Thyroid gland (tissue), 4 donors: Measurements from ENCODE around the gene AFF4. TPM values are rescaled to one million over a fixed set of nuclear protein-coding genes. Genes with fewer than 3 reads are reported as not detected.

Experiments
- DNase-seq, 2 donors: peaks; one replicate each; pipeline ENCODE4 v3.0.0-alpha.2; 2019
- H3K27ac ChIP-seq, 3 donors: fragments of 200-600 bp; sonication (generic); 1 replicate in 2 of 3; 2 replicates in 1 of 3; pipeline ENCODE4 v1.5.1; 2016 to 2019; ENCODE audit warnings: mild to moderate bottlenecking in 1 of 3, moderate library complexity in 1 of 3
- H3K27me3 ChIP-seq: fragments of 200-600 bp; sonication (generic); one replicate; pipeline ENCODE4 v1.5.1; 2019
- H3K36me3 ChIP-seq, 2 donors: fragments of 200-600 bp; sonication (generic); one replicate each; pipeline ENCODE4 v1.5.1; 2016 to 2019
- H3K4me1 ChIP-seq, 2 donors: fragments of 200-600 bp; sonication (generic); one replicate each; pipeline ENCODE4 v1.5.1; 2017 to 2019
- H3K4me3 ChIP-seq, 3 donors: fragments of 200-600 bp; sonication (generic); replicated peaks in 1 of 3; 1 replicate in 2 of 3; 2 replicates in 1 of 3; pipeline ENCODE4 v1.5.1; 2016; ENCODE audit warnings: mild to moderate bottlenecking in 1 of 3
- H3K9me3 ChIP-seq: fragments of 200-600 bp; sonication (generic); one replicate; pipeline ENCODE4 v1.5.1; 2017
- POLR2A ChIP-seq, 2 donors: fragments of 450-650 bp; IDR thresholded peaks; one replicate each; pipeline ENCODE4 v1.6.1; 2017; ENCODE audit warnings: antibody characterized with exemption in 2 of 2, mild to moderate bottlenecking in 2 of 2, moderate library complexity in 1 of 2
- WGBS, 2 donors: methylation state at CpG; one replicate each; pipeline ENCODE4 v1.1.5; 2017; 5-methylcytosine and 5-hydroxymethylcytosine counted together
- intact Hi-C: fragments of 100-400 bp; cut with DNase I; formaldehyde crosslinking; loops from one replicate; pipeline ENCODE4 v1.15.1; 2023
- small RNA-seq: library from RNA; depleted of rRNA; stranded (forward); fragments of <200 nt; gene quantifications from one replicate; pipeline ENCODE3, GENCODE V24; 2016
- total RNA-seq, 4 donors: library from RNA; depleted of rRNA; stranded (reverse); fragments of >200 nt; gene quantifications; one replicate each; pipeline ENCODE4 v1.2.3, GENCODE V29; 2016
- TF ChIP-seq, protein P1 (sequence below), 6 experiments: fragments of 200-600 bp in 3 of 6; fragments of 450-650 bp in 3 of 6; sonication (generic) in 3 of 6; IDR thresholded peaks; one replicate each; pipeline ENCODE4 v1.5.1; 2016 to 2019; ENCODE audit warnings: antibody characterized with exemption in 6 of 6, mild to moderate bottlenecking in 2 of 6, inconsistent platforms in 1 of 6, moderate library complexity in 1 of 6

AFF4 gene
- total RNA-seq, 4 donors from 2014 or later: 81.7 to 150 (median 95.7) TPM

DNA sequence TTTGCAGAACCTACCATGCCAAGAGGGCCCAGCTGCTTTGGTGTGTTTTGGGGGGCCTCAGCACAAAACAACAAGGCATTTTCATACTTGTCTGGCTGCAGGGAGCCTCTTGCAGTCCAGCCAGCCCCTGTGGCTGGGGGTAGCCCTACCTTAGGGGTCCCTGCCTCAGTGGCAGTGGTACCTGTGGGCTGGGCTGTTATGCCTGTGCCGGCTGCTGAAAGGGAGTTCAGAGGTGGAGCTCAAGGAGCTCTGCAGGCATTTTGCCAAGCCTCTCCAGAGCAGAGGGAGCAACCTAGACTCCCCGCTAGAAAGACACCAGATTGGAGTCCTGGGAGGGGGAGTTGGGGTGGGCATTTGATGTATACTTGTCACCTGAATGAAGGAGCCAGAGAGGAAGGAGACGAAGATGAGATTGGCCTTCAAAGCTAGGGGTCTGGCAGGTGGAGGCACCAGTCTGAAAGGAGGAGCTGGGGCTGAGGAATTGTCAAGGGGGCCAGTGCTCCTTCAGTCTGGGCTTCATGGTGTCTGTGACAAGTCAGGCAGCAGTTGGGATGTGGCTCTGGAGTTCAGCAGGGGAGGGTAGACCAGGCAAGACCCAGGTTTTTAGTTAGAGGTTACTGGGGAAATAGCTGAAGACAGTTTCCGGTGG, 134.5 kb downstream of the AFF4 start:
- no peak for TF ChIP-seq POLR2A (IDR thresholded peaks at IDR 0.05)
- TF ChIP-seq, protein P1, sequence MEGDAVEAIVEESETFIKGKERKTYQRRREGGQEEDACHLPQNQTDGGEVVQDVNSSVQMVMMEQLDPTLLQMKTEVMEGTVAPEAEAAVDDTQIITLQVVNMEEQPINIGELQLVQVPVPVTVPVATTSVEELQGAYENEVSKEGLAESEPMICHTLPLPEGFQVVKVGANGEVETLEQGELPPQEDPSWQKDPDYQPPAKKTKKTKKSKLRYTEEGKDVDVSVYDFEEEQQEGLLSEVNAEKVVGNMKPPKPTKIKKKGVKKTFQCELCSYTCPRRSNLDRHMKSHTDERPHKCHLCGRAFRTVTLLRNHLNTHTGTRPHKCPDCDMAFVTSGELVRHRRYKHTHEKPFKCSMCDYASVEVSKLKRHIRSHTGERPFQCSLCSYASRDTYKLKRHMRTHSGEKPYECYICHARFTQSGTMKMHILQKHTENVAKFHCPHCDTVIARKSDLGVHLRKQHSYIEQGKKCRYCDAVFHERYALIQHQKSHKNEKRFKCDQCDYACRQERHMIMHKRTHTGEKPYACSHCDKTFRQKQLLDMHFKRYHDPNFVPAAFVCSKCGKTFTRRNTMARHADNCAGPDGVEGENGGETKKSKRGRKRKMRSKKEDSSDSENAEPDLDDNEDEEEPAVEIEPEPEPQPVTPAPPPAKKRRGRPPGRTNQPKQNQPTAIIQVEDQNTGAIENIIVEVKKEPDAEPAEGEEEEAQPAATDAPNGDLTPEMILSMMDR (IDR thresholded peaks at IDR 0.05): no peak
- intact Hi-C loops: loop anchor here (5.0 to 10.0 kb wide), 4 partner anchors 43 to 444 kb away; partner anchors contain the start of genes CCNI2 and LEAP2

DNA sequence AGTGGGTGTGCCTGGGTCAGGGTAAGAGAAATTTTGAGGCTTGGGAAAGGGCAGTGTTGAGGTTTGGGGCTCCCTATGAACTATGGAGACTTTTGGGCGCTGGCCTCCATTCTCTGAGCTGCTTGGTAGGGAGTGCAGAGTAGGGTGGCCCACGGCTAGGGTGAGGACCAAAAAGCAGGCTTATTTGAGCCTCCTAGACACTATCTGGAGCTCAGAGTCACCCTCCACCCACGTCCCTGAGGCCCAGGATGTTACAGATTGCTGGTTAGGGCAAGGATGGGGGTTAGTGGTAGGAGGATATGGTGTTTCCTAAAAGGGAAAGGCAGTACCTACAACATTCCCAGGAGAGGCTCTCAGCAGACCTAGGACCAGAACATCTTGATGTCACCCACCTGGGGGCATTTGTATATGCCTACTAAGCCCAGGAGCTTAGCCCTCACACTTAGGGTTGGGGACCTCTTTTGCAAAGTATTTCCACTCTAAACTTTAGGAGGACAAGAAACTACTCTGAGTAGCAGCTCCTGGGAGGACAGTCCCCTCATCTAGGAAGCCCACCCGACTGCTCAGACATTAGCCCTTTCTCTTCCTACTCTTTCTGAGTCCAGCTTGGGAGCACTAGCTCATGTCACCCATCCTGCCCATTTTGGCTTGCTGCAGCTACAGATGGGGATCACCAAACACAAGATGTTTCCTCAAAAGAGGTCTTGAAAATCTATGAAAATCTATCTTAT, 135.3 kb downstream of the AFF4 start:
- no peak for DNase-seq
- H3K27ac ChIP-seq: no peak overlapping the region
- WGBS, 2 donors: 87 to 88% methylated on average over 4 of the region's 4 CpGs
- intact Hi-C loops: loop anchor here (5.0 to 10.0 kb wide), 4 partner anchors 44 to 443 kb away; partner anchors contain the start of genes CCNI2 and LEAP2
- TF ChIP-seq, protein P1 (IDR thresholded peaks at IDR 0.05): no peak
- TF ChIP-seq POLR2A (IDR thresholded peaks at IDR 0.05): no peak
- no peaks in the 10 kb centered on the region for H3K9me3 ChIP-seq
- H3K4me1 ChIP-seq: peaks cover 10 to 16% of the 10 kb centered on the region in 2 donors
- no peaks in the 10 kb centered on the region for H3K27me3 ChIP-seq
- no peak overlapping the region for H3K4me3 ChIP-seq
- H3K36me3 ChIP-seq: no peaks in the 10 kb centered on the region

More for the DNA sequence above, 134.5 kb downstream of the AFF4 start:
- no peaks in the 10 kb centered on the region for H3K36me3 ChIP-seq
- H3K27ac ChIP-seq: no peak overlapping the region
- no peaks in the 10 kb centered on the region for H3K9me3 ChIP-seq
- WGBS, 2 donors: 55 to 57% methylated on average over 4 of the region's 4 CpGs
- no peak overlapping the region for H3K4me3 ChIP-seq
- H3K4me1 ChIP-seq: peaks cover 10 to 16% of the 10 kb centered on the region in 2 donors
- no peaks in the 10 kb centered on the region for H3K27me3 ChIP-seq
- DNase-seq: peak; percentile 61 to 62

DNA sequence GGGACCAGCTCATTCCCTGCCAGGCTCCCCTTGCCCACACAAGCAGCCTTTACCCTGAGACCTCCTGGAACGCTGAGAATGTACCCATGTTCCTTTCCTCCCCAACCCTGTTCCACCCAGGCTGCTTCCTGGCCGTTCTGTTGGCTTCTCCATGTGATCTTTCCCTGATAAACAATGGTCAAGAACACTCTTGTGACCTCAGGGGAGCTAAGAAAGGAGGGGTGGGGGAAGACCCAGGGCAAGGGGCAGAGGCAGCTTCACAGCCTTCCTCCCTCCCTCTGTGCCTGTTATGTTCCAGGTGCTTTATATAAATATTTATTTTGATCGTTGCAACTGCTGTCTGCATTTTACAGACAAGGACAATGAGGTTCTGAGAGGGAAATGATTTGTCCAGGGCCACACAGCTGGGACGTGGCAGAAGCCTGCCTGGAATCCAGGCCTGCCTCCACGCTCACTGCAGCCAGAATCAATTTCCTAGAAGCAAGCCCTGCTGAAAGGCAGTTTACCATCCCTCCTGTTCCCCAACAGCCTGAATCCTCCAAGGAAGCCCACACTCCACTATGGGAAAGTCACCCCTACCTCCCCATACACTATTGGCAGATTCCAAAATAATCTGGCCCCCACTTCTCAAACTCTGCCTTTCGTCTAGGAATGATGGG, 136.9 kb downstream of the AFF4 start:
- Histone ChIP-seq H3K9me3 (no peaks in the 10 kb centered on the region), H3K36me3 (no peaks in the 10 kb centered on the region), H3K4me1 (peaks cover 13 to 22% of the 10 kb centered on the region in 2 donors), H3K27ac (no peak overlapping the region), H3K27me3 (no peaks in the 10 kb centered on the region), H3K4me3 (no peak overlapping the region)
- intact Hi-C loops: loop anchor here (5.0 to 10.0 kb wide), 4 partner anchors 46 to 442 kb away; partner anchors contain the start of genes CCNI2 and LEAP2
- TF ChIP-seq, protein P1 (IDR thresholded peaks at IDR 0.05): no peak
- no peak for TF ChIP-seq POLR2A (IDR thresholded peaks at IDR 0.05)
- no peak for DNase-seq
- 81 to 83% methylated on average over 6 of the region's 6 CpGs for WGBS, 2 donors

DNA sequence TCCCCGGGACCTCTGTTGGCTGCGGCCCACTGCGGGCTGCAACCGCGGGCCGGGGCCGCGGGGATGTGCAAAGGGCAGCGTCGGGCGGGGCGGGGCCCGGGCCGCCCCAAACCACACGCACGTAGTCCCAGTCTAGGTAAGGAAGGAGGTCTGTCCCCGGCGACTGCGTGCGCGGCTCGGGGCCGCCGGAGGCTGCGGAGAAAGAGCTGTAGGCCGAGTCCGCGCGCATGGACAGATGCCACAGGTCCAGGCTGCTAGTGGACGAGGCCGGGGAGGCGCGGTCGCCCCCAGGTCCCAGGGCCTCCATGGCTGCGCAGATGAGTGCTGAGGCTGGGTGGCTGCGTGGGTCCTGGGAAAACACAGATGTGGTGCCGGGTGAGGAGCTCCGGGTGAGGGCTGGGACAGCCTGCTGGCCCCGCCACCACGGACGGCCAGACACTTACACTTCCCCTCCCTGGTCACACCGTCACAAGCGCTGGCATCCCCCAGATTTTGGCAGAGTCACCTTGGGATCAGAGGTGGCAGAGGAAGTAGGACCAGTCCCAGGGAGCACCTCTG, 137.5 kb downstream of the AFF4 start:
- no peak overlapping the region for H3K4me3 ChIP-seq
- TF ChIP-seq, protein P1 (IDR thresholded peaks at IDR 0.05): no peak
- TF ChIP-seq POLR2A (IDR thresholded peaks at IDR 0.05): no peak

More for the DNA sequence above, 137.5 kb downstream of the AFF4 start:
- WGBS, 2 donors: 72 to 81% methylated on average over 7 to 29 of the region's 43 CpGs
- DNase-seq: no peak
- no peaks in the 10 kb centered on the region for H3K9me3 ChIP-seq
- H3K36me3 ChIP-seq: no peaks in the 10 kb centered on the region
- peaks cover 13 to 23% of the 10 kb centered on the region in 2 donors for H3K4me1 ChIP-seq
- intact Hi-C loops: loop anchor here (5.0 to 10.0 kb wide), 4 partner anchors 46 to 441 kb away; partner anchors contain the start of genes CCNI2 and LEAP2
- no peak overlapping the region for H3K27ac ChIP-seq
- H3K27me3 ChIP-seq: no peaks in the 10 kb centered on the region

Small RNA genes lying within 50 kb of the gene (small RNA-seq; reads per million reads assigned to genes)
- gene AC113410.1: not detected
- gene ATP6V0E1P1: not detected
- gene RF00019: not detected
- not detected for gene RNA5SP192

Other genes with a start within 250 kb of the AFF4 start
- gene KIF3A, start 226.1 kb downstream of the AFF4 start, total RNA-seq: 10 to 100 TPM in 2 of 4 donors, 1 to 10 TPM in 2; 8.2 to 12.2 (median 10.5) TPM
- under 1 TPM in 3 of 4 donors, not detected in 1; 0.34 to 0.81 (median 0.67) TPM for gene CCNI2, start 216.2 kb downstream of the AFF4 start, total RNA-seq
- 10 to 100 TPM; 41.9 to 57.7 (median 46.7) TPM for gene SEPTIN8, start 186.4 kb downstream of the AFF4 start, total RNA-seq
- gene SOWAHA, start 150.3 kb downstream of the AFF4 start, total RNA-seq: 1 to 10 TPM; 3.7 to 9.3 (median 4.6) TPM
- 10 to 100 TPM in 3 of 4 donors, 1 to 10 TPM in 1; 7.6 to 21.4 (median 14.2) TPM for gene SHROOM1, start 133.0 kb downstream of the AFF4 start, total RNA-seq
- gene GDF9, start 97.2 kb downstream of the AFF4 start, total RNA-seq: under 1 TPM in 2 of 4 donors, not detected in 2; 0.27 to 0.33 TPM
- 100 to 1,000 TPM in 3 of 4 donors, 10 to 100 TPM in 1; 59.2 to 235 (median 118) TPM for gene UQCRQ, start 97.0 kb downstream of the AFF4 start, total RNA-seq
- gene LEAP2, start 90.0 kb downstream of the AFF4 start, total RNA-seq: 1 to 10 TPM; 1.5 to 4.8 (median 2.9) TPM
- 10 to 100 TPM; 24.7 to 43.4 (median 30.7) TPM for gene ZCCHC10, start 62.9 kb upstream of the AFF4 start, total RNA-seq
- 10 to 100 TPM; 49.9 to 72.0 (median 70.5) TPM for gene HSPA4, start 88.4 kb upstream of the AFF4 start, total RNA-seq